ENCODE measurements around the gene LRRFIP1. TPM values are rescaled to one million over a fixed set of nuclear protein-coding genes. Genes with fewer than 3 reads are reported as not detected.

The LRRFIP1 gene
- total and polyA plus RNA-seq, 10 of the 15 experiments (the other 5 are each of a cell fraction or from before 2014, with no cell fraction given) = 36.2 to 120 (median 74.3) TPM

DNA sequence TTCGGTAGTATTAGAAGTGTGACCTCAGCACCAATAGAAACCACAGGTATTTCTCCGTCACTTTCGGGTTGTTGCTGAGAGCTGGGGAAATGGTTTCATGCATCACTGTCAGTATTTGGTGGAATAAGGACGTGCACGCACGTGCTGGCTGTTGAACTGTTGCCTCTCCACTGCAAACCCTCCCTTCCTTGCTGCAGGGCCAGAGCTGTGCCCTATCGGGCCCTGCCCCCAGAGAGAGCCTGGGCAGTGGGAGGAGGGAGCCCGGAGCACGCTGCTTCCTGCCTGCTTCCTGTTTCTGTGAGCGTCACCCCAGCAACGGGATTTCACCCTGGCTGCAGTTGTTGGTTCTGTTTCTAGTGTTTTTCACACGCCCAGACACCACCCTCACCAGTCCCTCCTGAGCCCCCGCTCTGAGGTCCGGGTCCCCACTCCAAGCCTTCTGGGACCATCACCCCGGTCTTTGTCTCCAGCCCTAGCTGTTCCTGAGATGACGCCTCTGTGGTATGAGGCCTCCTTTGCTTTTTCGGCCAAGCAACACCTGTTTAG, 47.4 kb downstream of the LRRFIP1 start (continued):
- TF ChIP-seq, protein P1, sequence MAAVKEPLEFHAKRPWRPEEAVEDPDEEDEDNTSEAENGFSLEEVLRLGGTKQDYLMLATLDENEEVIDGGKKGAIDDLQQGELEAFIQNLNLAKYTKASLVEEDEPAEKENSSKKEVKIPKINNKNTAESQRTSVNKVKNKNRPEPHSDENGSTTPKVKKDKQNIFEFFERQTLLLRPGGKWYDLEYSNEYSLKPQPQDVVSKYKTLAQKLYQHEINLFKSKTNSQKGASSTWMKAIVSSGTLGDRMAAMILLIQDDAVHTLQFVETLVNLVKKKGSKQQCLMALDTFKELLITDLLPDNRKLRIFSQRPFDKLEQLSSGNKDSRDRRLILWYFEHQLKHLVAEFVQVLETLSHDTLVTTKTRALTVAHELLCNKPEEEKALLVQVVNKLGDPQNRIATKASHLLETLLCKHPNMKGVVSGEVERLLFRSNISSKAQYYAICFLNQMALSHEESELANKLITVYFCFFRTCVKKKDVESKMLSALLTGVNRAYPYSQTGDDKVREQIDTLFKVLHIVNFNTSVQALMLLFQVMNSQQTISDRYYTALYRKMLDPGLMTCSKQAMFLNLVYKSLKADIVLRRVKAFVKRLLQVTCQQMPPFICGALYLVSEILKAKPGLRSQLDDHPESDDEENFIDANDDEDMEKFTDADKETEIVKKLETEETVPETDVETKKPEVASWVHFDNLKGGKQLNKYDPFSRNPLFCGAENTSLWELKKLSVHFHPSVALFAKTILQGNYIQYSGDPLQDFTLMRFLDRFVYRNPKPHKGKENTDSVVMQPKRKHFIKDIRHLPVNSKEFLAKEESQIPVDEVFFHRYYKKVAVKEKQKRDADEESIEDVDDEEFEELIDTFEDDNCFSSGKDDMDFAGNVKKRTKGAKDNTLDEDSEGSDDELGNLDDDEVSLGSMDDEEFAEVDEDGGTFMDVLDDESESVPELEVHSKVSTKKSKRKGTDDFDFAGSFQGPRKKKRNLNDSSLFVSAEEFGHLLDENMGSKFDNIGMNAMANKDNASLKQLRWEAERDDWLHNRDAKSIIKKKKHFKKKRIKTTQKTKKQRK (IDR thresholded peaks at IDR 0.05; ENCODE audit: low read depth, low read length) = no peak
- TF ChIP-seq POLR2A (IDR thresholded peaks at IDR 0.05; ENCODE audit: low read depth, low read length) (no peak), STAT1 (conservative IDR thresholded peaks at IDR 0.05) (no peak), PAX8 (IDR thresholded peaks at IDR 0.05) (no peak), SMC3 (IDR thresholded peaks at IDR 0.05; ENCODE audit: borderline replicate concordance, low read length) (no peak), PAX5 (IDR thresholded peaks at IDR 0.05; ENCODE audit: borderline replicate concordance, low read depth, low read length) (0 out of 2 replicates have a peak, but pooled peaks have one; percentile 7), KLF5 (IDR thresholded peaks at IDR 0.05; ENCODE audit: partially characterized antibody) (peak; percentile 67), RB1 (IDR thresholded peaks at IDR 0.05; ENCODE audit: borderline replicate concordance) (no peak), SPI1 (IDR thresholded peaks at IDR 0.05; ENCODE audit: borderline replicate concordance, insufficient read depth, low read depth, low read length) (peak; percentile 65; the same call in 1 of the 2 replicates), TARDBP (IDR thresholded peaks at IDR 0.05; ENCODE audit: borderline replicate concordance) (no peak), MYC (IDR thresholded peaks at IDR 0.05; ENCODE audit: insufficient read depth, insufficient read length, insufficient replicate concordance, low read length, severe bottlenecking) (peak; percentile 76), RAD51 (IDR thresholded peaks at IDR 0.05) (no peak)
- TF ChIP-seq, protein P2, sequence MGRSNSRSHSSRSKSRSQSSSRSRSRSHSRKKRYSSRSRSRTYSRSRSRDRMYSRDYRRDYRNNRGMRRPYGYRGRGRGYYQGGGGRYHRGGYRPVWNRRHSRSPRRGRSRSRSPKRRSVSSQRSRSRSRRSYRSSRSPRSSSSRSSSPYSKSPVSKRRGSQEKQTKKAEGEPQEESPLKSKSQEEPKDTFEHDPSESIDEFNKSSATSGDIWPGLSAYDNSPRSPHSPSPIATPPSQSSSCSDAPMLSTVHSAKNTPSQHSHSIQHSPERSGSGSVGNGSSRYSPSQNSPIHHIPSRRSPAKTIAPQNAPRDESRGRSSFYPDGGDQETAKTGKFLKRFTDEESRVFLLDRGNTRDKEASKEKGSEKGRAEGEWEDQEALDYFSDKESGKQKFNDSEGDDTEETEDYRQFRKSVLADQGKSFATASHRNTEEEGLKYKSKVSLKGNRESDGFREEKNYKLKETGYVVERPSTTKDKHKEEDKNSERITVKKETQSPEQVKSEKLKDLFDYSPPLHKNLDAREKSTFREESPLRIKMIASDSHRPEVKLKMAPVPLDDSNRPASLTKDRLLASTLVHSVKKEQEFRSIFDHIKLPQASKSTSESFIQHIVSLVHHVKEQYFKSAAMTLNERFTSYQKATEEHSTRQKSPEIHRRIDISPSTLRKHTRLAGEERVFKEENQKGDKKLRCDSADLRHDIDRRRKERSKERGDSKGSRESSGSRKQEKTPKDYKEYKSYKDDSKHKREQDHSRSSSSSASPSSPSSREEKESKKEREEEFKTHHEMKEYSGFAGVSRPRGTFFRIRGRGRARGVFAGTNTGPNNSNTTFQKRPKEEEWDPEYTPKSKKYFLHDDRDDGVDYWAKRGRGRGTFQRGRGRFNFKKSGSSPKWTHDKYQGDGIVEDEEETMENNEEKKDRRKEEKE (IDR thresholded peaks at IDR 0.05) = no peak
- TF ChIP-seq, protein P3, sequence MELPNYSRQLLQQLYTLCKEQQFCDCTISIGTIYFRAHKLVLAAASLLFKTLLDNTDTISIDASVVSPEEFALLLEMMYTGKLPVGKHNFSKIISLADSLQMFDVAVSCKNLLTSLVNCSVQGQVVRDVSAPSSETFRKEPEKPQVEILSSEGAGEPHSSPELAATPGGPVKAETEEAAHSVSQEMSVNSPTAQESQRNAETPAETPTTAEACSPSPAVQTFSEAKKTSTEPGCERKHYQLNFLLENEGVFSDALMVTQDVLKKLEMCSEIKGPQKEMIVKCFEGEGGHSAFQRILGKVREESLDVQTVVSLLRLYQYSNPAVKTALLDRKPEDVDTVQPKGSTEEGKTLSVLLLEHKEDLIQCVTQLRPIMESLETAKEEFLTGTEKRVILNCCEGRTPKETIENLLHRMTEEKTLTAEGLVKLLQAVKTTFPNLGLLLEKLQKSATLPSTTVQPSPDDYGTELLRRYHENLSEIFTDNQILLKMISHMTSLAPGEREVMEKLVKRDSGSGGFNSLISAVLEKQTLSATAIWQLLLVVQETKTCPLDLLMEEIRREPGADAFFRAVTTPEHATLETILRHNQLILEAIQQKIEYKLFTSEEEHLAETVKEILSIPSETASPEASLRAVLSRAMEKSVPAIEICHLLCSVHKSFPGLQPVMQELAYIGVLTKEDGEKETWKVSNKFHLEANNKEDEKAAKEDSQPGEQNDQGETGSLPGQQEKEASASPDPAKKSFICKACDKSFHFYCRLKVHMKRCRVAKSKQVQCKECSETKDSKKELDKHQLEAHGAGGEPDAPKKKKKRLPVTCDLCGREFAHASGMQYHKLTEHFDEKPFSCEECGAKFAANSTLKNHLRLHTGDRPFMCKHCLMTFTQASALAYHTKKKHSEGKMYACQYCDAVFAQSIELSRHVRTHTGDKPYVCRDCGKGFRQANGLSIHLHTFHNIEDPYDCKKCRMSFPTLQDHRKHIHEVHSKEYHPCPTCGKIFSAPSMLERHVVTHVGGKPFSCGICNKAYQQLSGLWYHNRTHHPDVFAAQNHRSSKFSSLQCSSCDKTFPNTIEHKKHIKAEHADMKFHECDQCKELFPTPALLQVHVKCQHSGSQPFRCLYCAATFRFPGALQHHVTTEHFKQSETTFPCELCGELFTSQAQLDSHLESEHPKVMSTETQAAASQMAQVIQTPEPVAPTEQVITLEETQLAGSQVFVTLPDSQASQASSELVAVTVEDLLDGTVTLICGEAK (IDR thresholded peaks at IDR 0.05; ENCODE audit: borderline replicate concordance) = 0 out of 2 replicates have a peak, but pooled peaks have one; percentile 32
- TF ChIP-seq, protein P4, sequence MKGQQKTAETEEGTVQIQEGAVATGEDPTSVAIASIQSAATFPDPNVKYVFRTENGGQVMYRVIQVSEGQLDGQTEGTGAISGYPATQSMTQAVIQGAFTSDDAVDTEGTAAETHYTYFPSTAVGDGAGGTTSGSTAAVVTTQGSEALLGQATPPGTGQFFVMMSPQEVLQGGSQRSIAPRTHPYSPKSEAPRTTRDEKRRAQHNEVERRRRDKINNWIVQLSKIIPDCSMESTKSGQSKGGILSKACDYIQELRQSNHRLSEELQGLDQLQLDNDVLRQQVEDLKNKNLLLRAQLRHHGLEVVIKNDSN (IDR thresholded peaks at IDR 0.05; ENCODE audit: borderline replicate concordance, extremely low read length, insufficient read depth, low read depth, low read length) = no peak
- TF ChIP-seq, protein P5, sequence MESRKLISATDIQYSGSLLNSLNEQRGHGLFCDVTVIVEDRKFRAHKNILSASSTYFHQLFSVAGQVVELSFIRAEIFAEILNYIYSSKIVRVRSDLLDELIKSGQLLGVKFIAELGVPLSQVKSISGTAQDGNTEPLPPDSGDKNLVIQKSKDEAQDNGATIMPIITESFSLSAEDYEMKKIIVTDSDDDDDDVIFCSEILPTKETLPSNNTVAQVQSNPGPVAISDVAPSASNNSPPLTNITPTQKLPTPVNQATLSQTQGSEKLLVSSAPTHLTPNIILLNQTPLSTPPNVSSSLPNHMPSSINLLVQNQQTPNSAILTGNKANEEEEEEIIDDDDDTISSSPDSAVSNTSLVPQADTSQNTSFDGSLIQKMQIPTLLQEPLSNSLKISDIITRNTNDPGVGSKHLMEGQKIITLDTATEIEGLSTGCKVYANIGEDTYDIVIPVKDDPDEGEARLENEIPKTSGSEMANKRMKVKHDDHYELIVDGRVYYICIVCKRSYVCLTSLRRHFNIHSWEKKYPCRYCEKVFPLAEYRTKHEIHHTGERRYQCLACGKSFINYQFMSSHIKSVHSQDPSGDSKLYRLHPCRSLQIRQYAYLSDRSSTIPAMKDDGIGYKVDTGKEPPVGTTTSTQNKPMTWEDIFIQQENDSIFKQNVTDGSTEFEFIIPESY (IDR thresholded peaks at IDR 0.05) = no peak

Data from GM12878 (cell line).